Naive thymus-derived CD4-positive, alpha-beta T cell (primary cell): ENCODE data around the gene CCDC112. TPM values are rescaled to one million over a fixed set of nuclear protein-coding genes. Genes with fewer than 3 reads are reported as not detected.

Experiments
- ATAC-seq: fragments of 150-1000 bp; cut with Tn5 transposase; 2 replicates; pipeline ENCODE4 v1.10.0; 2021; ENCODE audit warnings: mild to moderate bottlenecking, moderate library complexity
- CTCF ChIA-PET: fragments of 350-600 bp; sonication (Branson Sonifier 250); formaldehyde crosslinking; loops from one replicate; lab custom pipeline; 2021; ENCODE audit warnings: antibody characterized with exemption; lab: Charles Lee
- POLR2A ChIA-PET: fragments of 350-600 bp; sonication (Branson Sonifier 250); formaldehyde crosslinking; loops from one replicate; lab custom pipeline; 2021; ENCODE audit warnings: antibody characterized with exemption, inconsistent platforms; lab: Charles Lee
- DNase-seq, 9 donors: peaks; one replicate each; pipeline versions ENCODE4 v3.0.0 to v3.0.0-alpha.2; 2020 to 2022; ENCODE audit warnings: mixed read lengths in 1 of 9
- H3K27ac ChIP-seq: one replicate; pipeline ENCODE4 v1.7.0; 2013; ENCODE audit warnings: mild to moderate bottlenecking, low read depth, low read length, moderate library complexity
- H3K27me3 ChIP-seq, 2 donors: one replicate each; pipeline ENCODE4 v1.7.0; 2013; ENCODE audit warnings: low read length in 2 of 2, mild to moderate bottlenecking in 2 of 2, moderate library complexity in 2 of 2; ENCODE audit not compliant: control insufficient read depth in 2 of 2, insufficient read depth in 2 of 2
- H3K36me3 ChIP-seq, 3 experiments: 1 replicate in 2 of 3; 2 replicates in 1 of 3; pipeline ENCODE4 v1.7.0; 2013; ENCODE audit warnings: low read length in 3 of 3, mild to moderate bottlenecking in 3 of 3, moderate library complexity in 1 of 3; ENCODE audit not compliant: insufficient read depth in 3 of 3, control insufficient read depth in 2 of 3
- H3K4me1 ChIP-seq, 2 donors: one replicate each; pipeline ENCODE4 v1.7.0; 2013; ENCODE audit warnings: low read length in 2 of 2, mild to moderate bottlenecking in 2 of 2, moderate library complexity in 1 of 2; ENCODE audit not compliant: control insufficient read depth in 2 of 2, insufficient read depth in 2 of 2
- H3K4me3 ChIP-seq: 2 replicates; pipeline ENCODE4 v1.7.0; 2013; ENCODE audit warnings: mild to moderate bottlenecking, low read length
- H3K9me3 ChIP-seq, 3 experiments: 1 replicate in 2 of 3; 2 replicates in 1 of 3; pipeline ENCODE4 v1.7.0; 2013; ENCODE audit warnings: low read length in 3 of 3; ENCODE audit not compliant: control insufficient read depth in 2 of 3
- H3K27ac Mint-ChIP-seq, 9 donors: one replicate each; pipeline ENCODE4 v1.8.0; 2020 to 2022; ENCODE audit warnings: mixed read lengths in 9 of 9, mild to moderate bottlenecking in 8 of 9, moderate library complexity in 5 of 9, inconsistent platforms in 2 of 9
- H3K27me3 Mint-ChIP-seq, 5 donors: one replicate each; pipeline ENCODE4 v1.8.0; 2021 to 2022; ENCODE audit warnings: mixed read lengths in 5 of 5, mild to moderate bottlenecking in 1 of 5
- H3K36me3 Mint-ChIP-seq, 5 donors: one replicate each; pipeline ENCODE4 v1.8.0; 2020 to 2022; ENCODE audit warnings: mixed read lengths in 5 of 5, mild to moderate bottlenecking in 3 of 5, inconsistent platforms in 1 of 5
- H3K4me1 Mint-ChIP-seq, 7 donors: one replicate each; pipeline ENCODE4 v1.8.0; 2020 to 2022; ENCODE audit warnings: mixed read lengths in 7 of 7, mild to moderate bottlenecking in 3 of 7, inconsistent platforms in 1 of 7
- H3K4me3 Mint-ChIP-seq, 10 donors: one replicate each; pipeline ENCODE4 v1.8.0; 2020 to 2022; ENCODE audit warnings: mild to moderate bottlenecking in 10 of 10, mixed read lengths in 10 of 10, moderate library complexity in 6 of 10, inconsistent platforms in 2 of 10
- H3K9me3 Mint-ChIP-seq, 11 donors: one replicate each; pipeline ENCODE4 v1.8.0; 2020 to 2022; ENCODE audit warnings: mixed read lengths in 11 of 11, mild to moderate bottlenecking in 4 of 11, inconsistent platforms in 1 of 11, moderate library complexity in 1 of 11
- intact Hi-C, 2 donors: fragments of 100-400 bp; cut with micrococcal nuclease; formaldehyde crosslinking; loops; one replicate each; pipeline ENCODE4 v1.15.1; 2023
- polyA plus RNA-seq, 2 donors: library from polyadenylated mRNA; unstranded; fragments of 300-500 nt; fragmentation: Illumina TruSeq; gene quantifications; one replicate each; pipeline ENCODE4 v1.2.3, GENCODE V29; 2021
- total RNA-seq, 6 experiments: library from RNA in 5 of 6; stranded (reverse) in 5 of 6; gene quantifications; 1 replicate in 5 of 6; 2 replicates in 1 of 6; pipeline ENCODE4 v1.2.3 and lab custom pipeline; 2021 to 2026

The CCDC112 gene
- total and polyA plus RNA-seq, 7 experiments from 2014 or later, result 0.51 to 8.5 (median 3.6) TPM

GRCh38 chr5:115229606-115230005, 66.8 kb downstream of the CCDC112 start:
- Histone ChIP-seq H3K4me3 (no peak overlapping the region), H3K4me1 (no peaks in the 10 kb centered on the region), H3K36me3 (peaks cover 0 to 19% (median 11%) of the 10 kb centered on the region in 3 experiments), H3K27ac (no peak overlapping the region), H3K9me3 (no peaks in the 10 kb centered on the region), H3K27me3 (no peaks in the 10 kb centered on the region)
- CTCF ChIA-PET, result no interaction called here
- DNase-seq (no peak), ATAC-seq (no peak)
- H3K36me3 Mint-ChIP-seq, result peaks cover 17 to 70% (median 62%) of the 10 kb centered on the region in 5 donors
- no peaks in the 10 kb centered on the region for H3K27me3 Mint-ChIP-seq
- H3K27ac Mint-ChIP-seq, result no peak overlapping the region
- H3K9me3 Mint-ChIP-seq, result no peaks in the 10 kb centered on the region
- H3K4me1 Mint-ChIP-seq, result peaks cover 0 to 8% (median 0%) of the 10 kb centered on the region in 7 donors
- intact Hi-C loops, result no loop called here
- H3K4me3 Mint-ChIP-seq, result no peak overlapping the region
- POLR2A ChIA-PET, result interaction anchor here (0.6 kb wide), 1 partner anchor 674 kb away, joined by 3 read pairs; no protein-coding TSS in a partner anchor

GRCh38 chr5:115227281-115227680, 69.2 kb downstream of the CCDC112 start:
- Mint-ChIP-seq H3K4me1 (peaks cover 0 to 9% (median 0%) of the 10 kb centered on the region in 7 donors), H3K27ac (no peak overlapping the region), H3K9me3 (no peaks in the 10 kb centered on the region), H3K4me3 (no peak overlapping the region), H3K27me3 (no peaks in the 10 kb centered on the region), H3K36me3 (peaks cover 22 to 68% (median 62%) of the 10 kb centered on the region in 5 donors)
- Histone ChIP-seq H3K36me3 (peaks cover 0 to 25% (median 11%) of the 10 kb centered on the region in 3 experiments), H3K4me1 (no peaks in the 10 kb centered on the region), H3K4me3 (no peak overlapping the region), H3K27me3 (no peaks in the 10 kb centered on the region), H3K27ac (no peak overlapping the region), H3K9me3 (no peaks in the 10 kb centered on the region)
- POLR2A ChIA-PET, result no interaction called here
- CTCF ChIA-PET, result no interaction called here
- no peak for DNase-seq
- intact Hi-C loops, result no loop called here
- ATAC-seq, result no peak

Other genes starting within 250 kb of the CCDC112 start
- gene TRIM36, start 126.7 kb downstream of the CCDC112 start, total RNA-seq, result 1 to 10 TPM in 1 of 5 experiments, under 1 TPM in 3, not detected in 1; 0.12 to 2.6 (median 0.32) TPM
- not detected for gene TRIM36, start 126.7 kb downstream of the CCDC112 start, polyA plus RNA-seq
- 10 to 100 TPM; 34.5 to 49.1 (median 41.5) TPM for gene PGGT1B, start 33.8 kb downstream of the CCDC112 start, total RNA-seq
- gene PGGT1B, start 33.8 kb downstream of the CCDC112 start, polyA plus RNA-seq, result 10 to 100 TPM; 10.3 to 15.7 TPM
- 10 to 100 TPM; 14.9 to 33.1 (median 18.5) TPM for gene FEM1C, start 248.1 kb upstream of the CCDC112 start, total RNA-seq
- gene FEM1C, start 248.1 kb upstream of the CCDC112 start, polyA plus RNA-seq, result 1 to 10 TPM; 2.0 to 2.7 TPM